A673 (cell line): ENCODE data around the gene ATP6V1A. TPM values are rescaled to one million over a fixed set of nuclear protein-coding genes. Genes with fewer than 3 reads are reported as not detected.

Experiments
- BruUV-seq: library from RNA; stranded (reverse); fragments of 400-500 nt; replicated peaks from 2 replicates; lab custom pipeline; 2021; lab: Mats Ljungman, UMichigan
- CTCF ChIA-PET: fragments of 300-600 bp; sonication (Branson Sonifier 250); formaldehyde crosslinking; loops from one replicate; lab custom pipeline; 2022; ENCODE audit warnings: antibody characterized with exemption; lab: Charles Lee
- POLR2A ChIA-PET: fragments of 300-600 bp; sonication (Branson Sonifier 250); formaldehyde crosslinking; loops from one replicate; lab custom pipeline; 2022; ENCODE audit warnings: antibody characterized with exemption; ENCODE audit not compliant: low non-redundant PET; lab: Charles Lee
- DNase-seq: peaks from one replicate; pipeline ENCODE4 v3.0.0-alpha.2; 2015; ENCODE audit warnings: low spot score
- H3K27ac ChIP-seq: fragments of 200-600 bp; sonication (generic); 2 replicates; pipeline ENCODE4 v1.5.1; 2016; ENCODE audit warnings: mixed run types, low read depth, mild to moderate bottlenecking, mixed read lengths, antibody characterized with exemption, low read length; ENCODE audit not compliant: poor library complexity, severe bottlenecking
- H3K27me3 ChIP-seq: fragments of 200-600 bp; sonication (generic); replicated peaks from 2 replicates; pipeline ENCODE4 v1.6.1; 2017; ENCODE audit warnings: mixed run types, low read depth, mild to moderate bottlenecking, mixed read lengths, antibody characterized with exemption, low read length; ENCODE audit not compliant: insufficient read depth, poor library complexity
- H3K36me3 ChIP-seq: fragments of 200-600 bp; sonication (generic); 2 replicates; pipeline ENCODE4 v1.6.1; 2016; ENCODE audit warnings: mixed run types, mild to moderate bottlenecking, mixed read lengths, antibody characterized with exemption, low read length; ENCODE audit not compliant: insufficient read depth, poor library complexity, severe bottlenecking
- H3K4me1 ChIP-seq: fragments of 200-600 bp; sonication (generic); 2 replicates; pipeline ENCODE4 v1.6.1; 2017; ENCODE audit warnings: mixed run types, mild to moderate bottlenecking, mixed read lengths, antibody characterized with exemption, low read length; ENCODE audit not compliant: insufficient read depth, poor library complexity, severe bottlenecking
- H3K4me3 ChIP-seq: fragments of 200-600 bp; sonication (generic); 2 replicates; pipeline ENCODE4 v1.5.1; 2016; ENCODE audit warnings: low read depth, mixed run types, mild to moderate bottlenecking, mixed read lengths, low read length; ENCODE audit not compliant: poor library complexity, severe bottlenecking
- H3K9me3 ChIP-seq: fragments of 200-600 bp; sonication (generic); 2 replicates; pipeline ENCODE4 v1.6.1; 2016; ENCODE audit warnings: mixed run types, low read depth, mild to moderate bottlenecking, mixed read lengths, antibody characterized with exemption, low read length; ENCODE audit not compliant: poor library complexity, severe bottlenecking
- CTCF ChIP-seq: fragments of 300-800, 200-600 bp; sonication (generic); conservative IDR thresholded peaks from 2 replicates; pipeline ENCODE4 v1.5.1; 2017; ENCODE audit warnings: low read depth, mild to moderate bottlenecking, antibody characterized with exemption, low read length, moderate library complexity, mixed read lengths
- EZH2 ChIP-seq: fragments of 200-600 bp; sonication (generic); IDR thresholded peaks from 2 replicates; pipeline ENCODE4 v1.6.1; 2017; ENCODE audit warnings: borderline replicate concordance, low read depth, mild to moderate bottlenecking, mixed read lengths, antibody characterized with exemption, low read length; ENCODE audit not compliant: poor library complexity, severe bottlenecking
- intact Hi-C: fragments of 100-400 bp; cut with micrococcal nuclease; formaldehyde crosslinking; loops from one replicate; pipeline ENCODE4 v1.10.0; 2022; ENCODE audit not compliant: unreplicated experiment
- total RNA-seq: library from RNA; stranded (reverse); gene quantifications from 2 replicates; pipeline ENCODE4 v1.2.3, GENCODE V29; 2021

ATP6V1A gene
- total RNA-seq, 1 experiment from 2014 or later, result 69.4 TPM

GRCh38 chr3:113728661-113729060, 18.2 kb upstream of the ATP6V1A start:
- H3K4me1 ChIP-seq, result no peaks in the 10 kb centered on the region
- ChIA-PET CTCF (no interaction called here), POLR2A (no interaction called here)
- H3K27ac ChIP-seq, result no peak overlapping the region
- no peaks in the 10 kb centered on the region for H3K27me3 ChIP-seq
- H3K4me3 ChIP-seq, result no peak overlapping the region
- intact Hi-C loops, result no loop called here
- DNase-seq, result no peak
- no TSS peak for BruUV-seq
- peaks cover 19% of the 10 kb centered on the region for H3K36me3 ChIP-seq
- TF ChIP-seq CTCF, result no peak
- TF ChIP-seq EZH2, result no peak
- no peaks in the 10 kb centered on the region for H3K9me3 ChIP-seq

GRCh38 chr3:113730550-113730949, 16.3 kb upstream of the ATP6V1A start:
- intact Hi-C loops, result no loop called here
- peaks cover 7% of the 10 kb centered on the region for H3K4me1 ChIP-seq
- no TSS peak for BruUV-seq
- no peak for DNase-seq
- POLR2A ChIA-PET, result no interaction called here
- peaks cover 13% of the 10 kb centered on the region for H3K36me3 ChIP-seq
- CTCF ChIA-PET, result no interaction called here
- H3K27me3 ChIP-seq, result no peaks in the 10 kb centered on the region
- TF ChIP-seq EZH2, result no peak
- TF ChIP-seq CTCF, result no peak
- H3K27ac ChIP-seq, result no peak overlapping the region
- H3K9me3 ChIP-seq, result no peaks in the 10 kb centered on the region
- H3K4me3 ChIP-seq, result no peak overlapping the region

GRCh38 chr3:113731694-113732093, 15.1 kb upstream of the ATP6V1A start:
- ChIA-PET POLR2A (interaction anchor here (0.6 kb wide), 1 partner anchor 220 kb away, joined by 3 read pairs; no protein-coding TSS in a partner anchor), CTCF (no interaction called here)
- no peak for TF ChIP-seq CTCF
- TF ChIP-seq EZH2, result no peak
- DNase-seq, result no peak
- H3K4me3 ChIP-seq, result no peak overlapping the region
- no TSS peak for BruUV-seq
- H3K27me3 ChIP-seq, result no peaks in the 10 kb centered on the region
- no peaks in the 10 kb centered on the region for H3K9me3 ChIP-seq
- H3K27ac ChIP-seq, result no peak overlapping the region
- peaks cover 18% of the 10 kb centered on the region for H3K4me1 ChIP-seq
- intact Hi-C loops, result no loop called here
- peaks cover 13% of the 10 kb centered on the region for H3K36me3 ChIP-seq
